Measurements from ENCODE around the gene VWC2. TPM values are rescaled to one million over a fixed set of nuclear protein-coding genes. Genes with fewer than 3 reads are reported as not detected.

Gene VWC2
- total RNA-seq, 1 donor from 2014 or later: 0.29 TPM

GRCh38 chr7:49766966-49767365 is 6.5 kb upstream of the VWC2 start:
- peaks cover 9% of the 10 kb centered on the region for H3K9me3 Mint-ChIP-seq
- H3K27me3 Mint-ChIP-seq (ENCODE audit: low read depth): peaks cover 75% of the 10 kb centered on the region
- no peak overlapping the region for H3K4me3 Mint-ChIP-seq

GRCh38 chr7:49767719-49768118 is 5.7 kb upstream of the VWC2 start:
- no peak for TF ChIP-seq CTCF (IDR thresholded peaks at IDR 0.05; ENCODE audit: unreplicated experiment)
- H3K4me1 Mint-ChIP-seq: peaks cover under 1% of the 10 kb centered on the region
- no peaks in the 10 kb centered on the region for H3K36me3 Mint-ChIP-seq
- DNase-seq (ENCODE audit: low spot score in 2 of 2, unreplicated experiment in 2 of 2): no peak
- H3K27me3 Mint-ChIP-seq (ENCODE audit: low read depth): peaks cover 83% of the 10 kb centered on the region
- H3K27ac Mint-ChIP-seq: no peak overlapping the region
- peaks cover 9% of the 10 kb centered on the region for H3K9me3 Mint-ChIP-seq
- no peak overlapping the region for H3K4me3 Mint-ChIP-seq

More at GRCh38 chr7:49766966-49767365, 6.5 kb upstream of the VWC2 start:
- TF ChIP-seq CTCF (IDR thresholded peaks at IDR 0.05; ENCODE audit: unreplicated experiment): no peak
- DNase-seq (ENCODE audit: low spot score in 2 of 2, unreplicated experiment in 2 of 2): no peak
- no peaks in the 10 kb centered on the region for H3K36me3 Mint-ChIP-seq
- H3K4me1 Mint-ChIP-seq: no peaks in the 10 kb centered on the region
- no peak overlapping the region for H3K27ac Mint-ChIP-seq

GRCh38 chr7:49768254-49768653 is 5.2 kb upstream of the VWC2 start:
- no peak overlapping the region for H3K27ac Mint-ChIP-seq
- no peak for DNase-seq (ENCODE audit: low spot score in 2 of 2, unreplicated experiment in 2 of 2)
- H3K9me3 Mint-ChIP-seq: peaks cover 9% of the 10 kb centered on the region
- H3K27me3 Mint-ChIP-seq (ENCODE audit: low read depth): peaks cover 88% of the 10 kb centered on the region
- H3K4me3 Mint-ChIP-seq: no peak overlapping the region
- TF ChIP-seq CTCF (IDR thresholded peaks at IDR 0.05; ENCODE audit: unreplicated experiment): no peak
- no peaks in the 10 kb centered on the region for H3K36me3 Mint-ChIP-seq
- peaks cover 6% of the 10 kb centered on the region for H3K4me1 Mint-ChIP-seq

GRCh38 chr7:49768835-49769234 is 4.6 kb upstream of the VWC2 start:
- Mint-ChIP-seq H3K27ac (no peak overlapping the region), H3K9me3 (peaks cover 9% of the 10 kb centered on the region), H3K4me1 (peaks cover 6% of the 10 kb centered on the region), H3K36me3 (no peaks in the 10 kb centered on the region), H3K27me3 (ENCODE audit: low read depth) (peaks cover 87% of the 10 kb centered on the region), H3K4me3 (no peak overlapping the region)
- no peak for DNase-seq (ENCODE audit: low spot score in 2 of 2, unreplicated experiment in 2 of 2)
- no peak for TF ChIP-seq CTCF (IDR thresholded peaks at IDR 0.05; ENCODE audit: unreplicated experiment)

GRCh38 chr7:49769285-49769857 is 4.1 kb upstream of the VWC2 start:
- no peak for TF ChIP-seq CTCF (IDR thresholded peaks at IDR 0.05; ENCODE audit: unreplicated experiment)
- H3K4me3 Mint-ChIP-seq: no peak overlapping the region
- no peak overlapping the region for H3K27ac Mint-ChIP-seq
- H3K27me3 Mint-ChIP-seq (ENCODE audit: low read depth): peaks cover 87% of the 10 kb centered on the region
- H3K9me3 Mint-ChIP-seq: peaks cover 8% of the 10 kb centered on the region
- peaks cover 6% of the 10 kb centered on the region for H3K4me1 Mint-ChIP-seq
- no peaks in the 10 kb centered on the region for H3K36me3 Mint-ChIP-seq
- no peak for DNase-seq (ENCODE audit: low spot score in 2 of 2, unreplicated experiment in 2 of 2)

- Mint-ChIP-seq H3K36me3 (no peaks in the 10 kb centered on the region), H3K27me3 (ENCODE audit: low read depth) (peaks cover 87% of the 10 kb centered on the region), H3K4me1 (peaks cover 13% of the 10 kb centered on the region), H3K27ac (no peak overlapping the region), H3K9me3 (no peaks in the 10 kb centered on the region), H3K4me3 (no peak overlapping the region)
- TF ChIP-seq CTCF (IDR thresholded peaks at IDR 0.05; ENCODE audit: unreplicated experiment): no peak
- DNase-seq (ENCODE audit: low spot score in 2 of 2, unreplicated experiment in 2 of 2): no peak
These were observed 2.6 kb upstream of the VWC2 start for GRCh38 chr7:49770838-49771237.

All from mesothelial cell of epicardium (in vitro differentiated cells).